GM19025 (cell line): ENCODE measurements around the gene PLXND1.
"Not testable (repeated sequence)": the region's sequence is repeated elsewhere in the genome, so short reads cannot be mapped to it uniquely, and the experiment has no call there.

ENCODE experiments used
- ATAC-seq: cut with Tn5 transposase; IDR thresholded peaks from one replicate; pipeline ENCODE4 v1.9.1; 2021; ENCODE audit warnings: mild to moderate bottlenecking, low read depth, moderate library complexity; ENCODE audit not compliant: unreplicated experiment

PLXND1 gene, protein sequence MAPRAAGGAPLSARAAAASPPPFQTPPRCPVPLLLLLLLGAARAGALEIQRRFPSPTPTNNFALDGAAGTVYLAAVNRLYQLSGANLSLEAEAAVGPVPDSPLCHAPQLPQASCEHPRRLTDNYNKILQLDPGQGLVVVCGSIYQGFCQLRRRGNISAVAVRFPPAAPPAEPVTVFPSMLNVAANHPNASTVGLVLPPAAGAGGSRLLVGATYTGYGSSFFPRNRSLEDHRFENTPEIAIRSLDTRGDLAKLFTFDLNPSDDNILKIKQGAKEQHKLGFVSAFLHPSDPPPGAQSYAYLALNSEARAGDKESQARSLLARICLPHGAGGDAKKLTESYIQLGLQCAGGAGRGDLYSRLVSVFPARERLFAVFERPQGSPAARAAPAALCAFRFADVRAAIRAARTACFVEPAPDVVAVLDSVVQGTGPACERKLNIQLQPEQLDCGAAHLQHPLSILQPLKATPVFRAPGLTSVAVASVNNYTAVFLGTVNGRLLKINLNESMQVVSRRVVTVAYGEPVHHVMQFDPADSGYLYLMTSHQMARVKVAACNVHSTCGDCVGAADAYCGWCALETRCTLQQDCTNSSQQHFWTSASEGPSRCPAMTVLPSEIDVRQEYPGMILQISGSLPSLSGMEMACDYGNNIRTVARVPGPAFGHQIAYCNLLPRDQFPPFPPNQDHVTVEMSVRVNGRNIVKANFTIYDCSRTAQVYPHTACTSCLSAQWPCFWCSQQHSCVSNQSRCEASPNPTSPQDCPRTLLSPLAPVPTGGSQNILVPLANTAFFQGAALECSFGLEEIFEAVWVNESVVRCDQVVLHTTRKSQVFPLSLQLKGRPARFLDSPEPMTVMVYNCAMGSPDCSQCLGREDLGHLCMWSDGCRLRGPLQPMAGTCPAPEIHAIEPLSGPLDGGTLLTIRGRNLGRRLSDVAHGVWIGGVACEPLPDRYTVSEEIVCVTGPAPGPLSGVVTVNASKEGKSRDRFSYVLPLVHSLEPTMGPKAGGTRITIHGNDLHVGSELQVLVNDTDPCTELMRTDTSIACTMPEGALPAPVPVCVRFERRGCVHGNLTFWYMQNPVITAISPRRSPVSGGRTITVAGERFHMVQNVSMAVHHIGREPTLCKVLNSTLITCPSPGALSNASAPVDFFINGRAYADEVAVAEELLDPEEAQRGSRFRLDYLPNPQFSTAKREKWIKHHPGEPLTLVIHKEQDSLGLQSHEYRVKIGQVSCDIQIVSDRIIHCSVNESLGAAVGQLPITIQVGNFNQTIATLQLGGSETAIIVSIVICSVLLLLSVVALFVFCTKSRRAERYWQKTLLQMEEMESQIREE (N-terminal part only)

DNA sequence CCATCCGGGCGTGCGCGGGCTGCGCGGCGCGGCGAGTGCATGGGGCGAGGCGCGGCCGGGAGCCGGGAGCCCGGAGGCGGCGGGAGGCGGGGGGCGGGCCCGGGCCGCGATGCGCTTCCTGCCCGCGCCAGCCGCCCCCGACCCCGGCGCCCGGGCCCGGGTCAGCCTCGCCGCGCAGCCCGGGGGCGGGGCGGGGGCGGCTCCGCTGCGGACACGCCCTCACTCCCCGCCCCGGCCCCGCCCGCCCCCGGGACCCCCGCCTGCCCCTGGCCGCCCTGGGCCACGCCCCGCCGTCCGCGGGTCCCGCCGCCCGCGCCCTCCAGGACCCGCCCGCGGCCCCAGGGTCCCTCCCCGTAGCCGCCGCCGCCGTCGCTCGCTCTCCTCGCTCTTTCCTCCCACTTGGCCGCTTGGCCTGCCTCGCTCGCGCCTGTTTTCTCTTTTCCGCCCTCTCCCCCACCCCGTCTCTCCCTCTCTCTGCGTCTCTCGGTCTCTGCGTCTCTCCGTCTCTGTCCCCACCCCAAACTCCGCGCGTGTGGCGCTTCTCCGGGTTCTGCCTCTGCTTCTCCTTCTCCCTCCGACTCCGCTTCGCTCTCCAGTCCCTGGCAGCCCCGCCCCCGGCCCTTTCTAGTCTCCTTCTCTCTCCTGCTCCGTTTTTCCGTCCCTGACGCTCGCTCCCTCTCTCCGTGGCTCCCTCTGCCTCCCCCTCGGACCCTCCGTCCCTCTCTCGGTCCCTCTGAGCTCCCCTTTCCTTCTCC lies at the start of gene PLXND1:
TSS of gene PLXND1 (minus strand) at position 41 of the 755 bp plus-strand sequence. CDS start at position 4, 37 bp downstream.
- ATAC-seq = no peak

DNA sequence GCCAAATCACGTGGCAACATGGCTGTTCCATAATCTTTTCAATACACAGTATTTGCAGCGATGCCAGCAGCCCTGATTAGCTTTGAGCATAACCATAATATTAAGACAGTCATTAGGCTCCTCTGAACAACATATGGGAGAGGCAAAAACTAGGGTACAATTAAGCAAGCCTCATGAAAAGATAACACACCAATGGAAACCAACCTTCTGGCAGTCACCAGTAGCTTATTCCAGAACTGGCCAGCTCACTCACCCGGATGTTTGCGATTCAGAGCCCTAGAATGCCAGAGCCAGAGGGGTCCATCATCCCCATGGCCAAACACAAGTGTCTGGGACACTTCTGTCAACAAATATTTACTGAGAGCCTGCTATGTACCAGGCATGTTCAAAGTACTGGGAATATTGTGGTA lies 48.8 kb upstream of the PLXND1 start:
- ATAC-seq = no peak

DNA sequence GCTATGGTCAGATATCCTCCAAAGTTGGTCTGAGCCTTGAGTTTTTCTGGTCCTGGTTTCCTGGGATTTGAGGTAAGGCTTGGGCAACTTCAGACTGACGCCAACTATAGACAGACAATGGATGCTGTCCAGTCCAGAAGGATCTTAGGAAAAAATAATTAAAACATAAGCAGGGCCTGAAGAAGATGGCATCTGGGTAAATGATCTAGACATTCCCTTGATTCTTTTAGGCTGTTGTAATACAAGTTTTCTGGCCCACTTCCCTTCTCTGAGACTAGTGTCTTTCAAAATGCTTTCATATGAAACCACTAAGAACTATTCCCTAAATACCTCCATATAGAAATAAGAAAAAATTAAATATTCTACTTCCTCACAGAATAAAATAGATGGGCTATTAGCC lies 47.7 kb upstream of the PLXND1 start:
- no peak for ATAC-seq

DNA sequence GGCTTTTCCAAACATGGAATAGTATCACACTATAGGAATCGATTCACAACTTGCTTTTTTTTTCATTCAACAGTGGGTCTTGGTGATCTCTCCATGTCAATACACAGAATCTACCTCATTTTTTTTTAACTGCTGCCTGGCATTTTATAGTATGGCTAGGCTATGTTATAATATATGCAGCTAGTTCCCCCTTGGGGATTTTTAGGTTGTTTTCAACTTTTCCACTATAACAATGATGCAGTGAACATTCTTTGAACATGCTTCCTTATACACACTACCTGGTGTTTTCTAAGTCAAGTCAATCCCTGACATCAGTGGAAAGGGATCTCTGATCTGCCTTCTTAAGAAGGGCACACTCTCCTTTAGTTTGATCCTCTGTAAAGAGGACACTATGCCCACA lies 46.5 kb upstream of the PLXND1 start:
- no peak for ATAC-seq

DNA sequence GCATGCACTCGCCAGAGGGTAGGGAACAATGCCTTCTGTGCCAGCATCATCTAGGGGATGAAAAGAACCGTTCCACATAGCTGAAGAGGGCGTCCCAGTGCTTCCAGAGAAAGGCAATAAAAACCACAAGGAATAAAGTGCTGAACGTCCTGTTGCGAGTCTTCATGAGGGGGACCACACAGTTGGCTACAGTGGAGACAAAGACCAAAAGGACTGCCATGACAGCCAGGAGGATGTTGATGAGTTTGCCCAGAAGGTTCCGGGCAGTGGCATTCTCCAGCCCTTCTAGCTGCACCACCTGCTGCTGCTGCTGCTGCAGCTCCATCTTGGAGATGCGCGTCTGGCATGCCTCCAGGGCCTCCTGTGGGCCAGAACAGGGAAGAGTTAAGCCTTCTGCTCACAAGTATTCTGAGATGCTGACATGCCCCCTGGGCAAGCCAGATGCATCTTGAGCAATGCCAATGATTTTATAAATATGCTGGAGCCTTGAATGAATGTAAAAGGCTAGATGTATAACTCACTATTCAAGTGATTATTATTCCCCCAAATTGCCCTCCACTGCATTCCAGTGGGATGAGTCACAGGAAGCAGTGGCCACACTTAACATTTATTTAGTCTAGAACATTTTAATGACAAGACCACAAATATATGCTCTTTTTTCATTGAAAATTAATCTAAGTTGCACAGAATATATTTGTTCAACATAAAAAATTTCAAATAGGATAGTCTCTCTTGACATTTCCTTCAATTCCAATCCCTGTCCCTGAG lies 45.1 kb upstream of the PLXND1 start:
- ATAC-seq = no peak

DNA sequence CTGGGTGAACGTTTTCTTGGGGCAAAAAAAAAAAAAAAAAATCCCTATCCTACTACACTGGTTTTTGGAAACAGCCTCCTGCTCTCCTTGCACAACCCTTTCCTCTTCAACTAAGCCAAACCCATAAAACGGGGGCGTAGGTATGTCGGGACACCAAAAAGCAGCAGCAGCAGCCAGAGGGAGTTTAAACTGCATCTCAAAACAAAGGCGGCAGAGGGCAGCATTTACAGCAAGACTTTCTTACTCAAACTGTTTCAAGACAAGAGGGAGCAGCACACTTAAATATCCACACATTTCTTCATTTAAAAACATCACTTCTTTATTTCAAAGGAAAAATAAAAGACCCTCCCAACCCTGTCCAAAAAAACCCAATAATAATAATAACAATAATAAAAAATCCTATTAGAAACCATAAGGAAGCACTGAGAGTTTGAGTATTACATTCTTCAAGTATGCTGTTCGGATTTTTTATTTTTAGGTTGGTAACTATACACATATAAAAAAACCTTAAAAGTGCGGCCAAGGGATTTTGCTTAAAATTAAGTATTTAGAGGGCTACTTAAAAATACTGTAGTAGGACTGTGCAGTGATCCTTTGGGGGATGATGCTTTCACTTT lies 43.9 kb upstream of the PLXND1 start:
- ATAC-seq = no peak

DNA sequence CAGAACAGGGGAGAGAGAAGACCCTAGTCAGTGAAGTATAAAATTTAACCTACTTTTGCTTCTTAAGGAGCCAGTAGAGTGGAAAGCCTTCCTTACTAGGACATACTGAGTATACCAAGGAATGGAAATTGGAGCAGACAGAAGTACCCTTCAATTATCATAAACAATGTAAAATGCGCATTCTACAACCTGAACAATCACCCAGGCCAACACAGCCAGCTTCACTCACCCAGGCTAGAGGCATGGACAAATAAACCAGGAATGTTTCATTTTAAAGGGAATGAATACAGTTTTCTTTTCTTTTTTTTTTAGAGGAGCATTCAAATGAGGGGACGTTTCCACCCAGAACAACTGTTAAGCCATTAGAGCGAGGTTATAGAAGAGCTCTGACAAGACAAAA lies 41.9 kb upstream of the PLXND1 start:
- no peak for ATAC-seq

DNA sequence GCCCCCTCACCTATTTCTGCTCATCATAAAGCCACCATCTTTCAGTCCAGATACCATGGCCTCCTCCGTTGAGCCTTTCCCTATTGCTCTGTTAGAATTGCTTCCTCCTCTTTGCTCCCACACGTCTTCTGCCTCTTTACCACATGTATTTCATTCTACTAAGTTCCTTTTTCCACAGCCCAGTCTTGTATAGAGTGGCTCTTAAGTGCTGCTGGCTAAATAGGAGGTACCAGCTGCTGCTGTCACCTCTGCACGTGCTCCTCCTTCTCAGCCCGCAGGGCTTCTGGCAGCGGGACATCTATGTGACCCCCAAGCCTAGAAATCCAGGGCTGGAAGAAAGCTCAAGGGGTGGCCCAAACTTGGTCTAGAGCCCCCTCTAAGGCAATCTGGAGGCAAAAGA lies 38.8 kb upstream of the PLXND1 start:
- ATAC-seq = no peak

DNA sequence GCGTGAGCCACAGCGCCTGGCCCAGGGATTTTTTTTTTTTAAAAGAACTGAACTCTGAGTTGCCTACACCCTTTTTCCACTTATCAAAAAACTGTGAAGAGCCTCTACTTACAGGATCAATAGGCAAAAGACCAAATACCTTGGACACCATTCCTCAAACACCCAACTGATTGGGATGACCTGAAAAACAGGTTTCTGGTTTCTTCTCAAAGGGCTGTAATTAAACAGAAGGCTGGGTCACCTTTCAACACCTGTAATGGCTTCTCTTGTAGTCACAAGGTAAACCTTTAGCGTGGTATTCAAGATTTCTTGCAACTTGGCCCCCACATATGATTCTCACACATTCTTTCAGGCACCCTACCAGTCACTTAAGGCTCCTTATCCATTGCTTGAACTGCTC lies 38.4 kb upstream of the PLXND1 start:
- no peak for ATAC-seq

DNA sequence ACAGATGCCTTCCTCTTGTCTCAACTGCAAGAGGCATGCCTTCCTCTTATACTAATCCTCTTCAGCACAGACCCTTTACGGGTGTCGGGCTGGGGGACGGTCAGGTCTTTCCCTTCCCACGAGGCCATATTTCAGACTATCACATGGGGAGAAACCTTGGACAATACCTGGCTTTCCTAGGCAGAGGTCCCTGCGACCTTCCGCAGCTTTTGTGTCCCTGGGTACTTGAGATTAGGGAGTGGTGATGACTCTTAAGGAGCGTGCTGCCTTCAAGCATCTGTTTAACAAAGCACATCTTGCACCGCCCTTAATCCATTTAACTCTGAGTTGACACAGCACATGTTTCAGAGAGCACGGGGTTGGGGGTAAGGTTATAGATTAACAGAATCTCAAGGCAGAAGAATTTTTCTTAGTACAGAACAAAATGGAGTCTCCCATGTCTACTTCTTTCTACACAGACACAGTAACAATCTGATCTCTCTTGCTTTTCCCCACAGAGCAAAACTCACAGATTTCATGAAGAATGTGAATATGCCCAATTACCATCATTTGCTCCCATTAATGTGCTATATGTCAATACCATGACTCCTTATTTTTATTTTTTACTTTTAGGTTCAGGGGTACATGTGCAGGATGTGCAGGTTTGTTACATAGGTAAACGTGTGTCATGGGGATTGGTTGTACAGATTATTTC lies 35.2 kb upstream of the PLXND1 start:
- not testable (repeated sequence) for ATAC-seq

DNA sequence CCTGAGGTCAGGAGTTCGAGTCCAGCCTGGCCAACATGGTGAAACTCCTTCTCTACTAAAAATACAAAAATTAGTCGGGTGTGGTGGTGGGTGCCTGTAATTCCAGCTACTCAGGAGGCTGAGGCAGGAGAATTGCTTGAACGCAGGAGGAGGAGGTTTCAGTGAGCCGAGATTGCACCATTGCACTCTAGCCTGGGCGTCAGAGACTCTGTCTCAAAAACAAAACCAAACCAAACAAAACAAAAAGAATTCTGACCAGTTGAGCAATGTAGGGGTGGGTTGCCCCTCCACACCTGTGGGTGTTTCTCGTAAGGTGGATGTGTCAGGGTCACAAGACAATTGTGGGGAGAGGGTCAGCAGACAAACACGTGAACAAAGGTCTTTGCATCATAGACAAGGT lies 34.5 kb upstream of the PLXND1 start:
- ATAC-seq = not testable (repeated sequence)

DNA sequence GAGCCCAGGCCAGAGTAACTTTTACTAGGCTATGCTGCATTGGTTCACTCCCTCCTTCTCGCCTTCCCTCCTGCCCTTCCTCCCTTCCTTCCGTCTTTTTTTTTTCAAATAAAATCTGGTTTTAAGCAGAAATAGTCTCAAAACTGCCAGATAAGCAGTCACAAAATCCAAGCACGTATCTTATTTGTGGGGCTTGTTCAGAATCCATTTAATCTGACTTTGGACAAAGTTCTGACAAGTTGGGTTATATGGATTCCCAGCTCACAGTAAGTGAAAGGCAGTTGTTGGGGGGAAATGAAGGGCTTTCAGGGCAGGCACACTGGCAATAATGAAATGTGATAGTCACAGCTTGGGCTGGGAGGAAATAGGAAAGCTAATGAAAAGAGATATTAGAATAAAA lies 32.0 kb upstream of the PLXND1 start:
- no peak for ATAC-seq

DNA sequence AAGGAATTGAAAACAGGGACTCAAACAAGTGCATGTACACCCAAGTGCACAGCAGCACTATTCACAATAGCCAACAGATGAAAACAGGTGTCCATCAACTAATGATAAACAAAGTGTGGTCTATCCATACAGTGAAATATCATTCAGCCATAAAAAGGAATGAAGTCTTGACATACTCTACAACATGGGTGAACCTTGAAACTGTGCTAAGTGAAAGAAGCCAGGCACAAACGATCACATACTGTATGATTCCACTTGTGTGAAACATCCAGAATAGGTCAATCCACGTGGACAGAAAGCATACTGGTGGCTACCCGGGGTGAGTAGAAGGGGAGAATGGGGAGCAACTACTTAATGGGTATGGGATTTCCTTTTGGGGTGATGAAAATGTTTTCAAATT lies 29.6 kb upstream of the PLXND1 start:
- ATAC-seq = no peak

DNA sequence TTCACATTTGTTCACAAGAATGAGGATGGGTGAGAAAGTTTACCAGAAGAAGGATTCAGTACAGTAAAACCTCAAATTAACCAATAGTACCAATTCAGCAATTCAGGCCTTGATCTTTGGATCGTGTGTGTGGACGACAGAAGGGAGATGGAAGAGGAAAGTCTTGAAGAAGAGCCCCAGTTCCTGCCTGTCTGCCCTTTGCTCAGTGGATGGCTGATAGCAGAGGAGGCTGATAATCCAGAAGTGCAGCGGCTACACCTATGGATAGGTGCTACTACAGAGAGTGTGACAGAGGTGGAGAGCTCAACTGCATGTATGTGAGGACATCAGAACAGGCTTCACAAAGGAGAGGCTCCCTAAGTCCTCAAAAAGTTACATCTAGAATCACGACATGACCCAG lies 29.2 kb upstream of the PLXND1 start:
- ATAC-seq = no peak

DNA sequence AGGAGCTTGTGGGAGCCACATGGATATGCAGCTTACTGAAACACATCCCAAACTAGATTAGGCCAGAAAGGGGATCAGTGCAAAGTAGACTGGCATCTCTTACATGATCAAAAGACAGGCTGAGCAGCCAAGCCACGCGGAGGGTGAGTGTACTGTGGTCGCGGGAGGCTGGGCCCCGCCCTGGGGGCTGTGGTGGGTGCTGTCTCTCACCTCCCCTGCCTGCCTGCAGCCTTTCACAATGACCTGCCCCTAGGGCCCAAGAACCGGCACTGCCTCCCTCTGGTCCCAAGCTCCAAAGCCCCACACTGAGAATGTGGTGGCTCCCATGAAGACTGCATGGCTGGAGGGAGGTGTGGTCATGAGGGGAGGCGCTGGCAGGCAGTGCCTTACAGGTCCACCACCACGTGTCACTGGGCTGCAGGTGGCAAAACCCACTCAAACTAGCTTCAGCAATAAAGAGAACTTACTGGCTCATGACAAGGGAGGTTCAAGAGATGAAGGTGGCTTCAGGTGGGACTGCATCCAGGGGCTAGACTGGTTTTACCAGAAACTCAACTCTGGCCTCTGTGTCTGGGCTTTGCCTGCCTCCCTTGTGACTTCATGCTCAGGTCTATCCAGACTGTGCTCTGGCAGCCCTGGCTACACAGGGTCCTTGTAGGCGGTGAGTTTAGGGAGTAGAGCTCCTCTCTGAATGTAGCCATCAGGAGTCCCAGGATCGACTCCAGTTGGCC lies 27.4 kb upstream of the PLXND1 start:
- no peak for ATAC-seq

DNA sequence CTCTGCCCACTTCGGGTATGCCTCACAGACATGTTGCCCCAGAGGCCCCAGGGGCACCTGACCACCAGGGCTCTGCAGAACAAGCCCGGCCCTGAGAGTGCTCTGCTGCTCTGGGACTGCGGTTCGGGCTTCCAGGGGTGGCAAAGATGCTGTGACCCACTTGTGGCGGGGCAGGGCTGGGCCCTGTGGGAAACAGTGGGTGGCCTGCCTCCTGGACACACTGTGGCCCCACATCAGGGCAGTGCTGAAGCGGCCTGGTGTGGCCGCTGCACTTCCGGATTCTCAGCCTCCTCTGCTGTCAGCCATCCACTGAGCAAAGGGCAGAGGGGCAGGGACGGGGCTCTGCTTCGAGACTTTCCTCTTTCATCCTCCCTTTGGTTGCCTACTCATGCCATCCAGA lies 26.5 kb upstream of the PLXND1 start:
- ATAC-seq = no peak

DNA sequence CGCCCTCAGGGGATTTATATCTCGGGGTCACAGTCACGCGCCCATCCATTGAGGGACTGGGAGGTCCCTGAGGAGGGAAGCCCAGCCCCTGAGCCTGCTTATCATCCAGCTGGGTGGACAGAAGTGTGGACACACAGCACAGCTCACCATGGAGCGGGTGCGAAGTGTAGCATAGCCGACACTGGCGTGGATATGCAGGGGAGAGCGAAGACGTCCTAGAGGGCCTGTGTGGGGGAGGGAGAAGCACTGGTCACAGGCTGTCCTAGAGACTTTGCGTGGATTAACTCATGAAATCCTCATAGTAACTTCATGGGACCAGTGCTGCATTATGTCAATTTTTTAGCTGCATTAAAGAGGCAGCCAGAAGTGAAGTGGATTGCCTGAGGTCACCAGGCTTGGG lies 26.1 kb upstream of the PLXND1 start:
- ATAC-seq = no peak

DNA sequence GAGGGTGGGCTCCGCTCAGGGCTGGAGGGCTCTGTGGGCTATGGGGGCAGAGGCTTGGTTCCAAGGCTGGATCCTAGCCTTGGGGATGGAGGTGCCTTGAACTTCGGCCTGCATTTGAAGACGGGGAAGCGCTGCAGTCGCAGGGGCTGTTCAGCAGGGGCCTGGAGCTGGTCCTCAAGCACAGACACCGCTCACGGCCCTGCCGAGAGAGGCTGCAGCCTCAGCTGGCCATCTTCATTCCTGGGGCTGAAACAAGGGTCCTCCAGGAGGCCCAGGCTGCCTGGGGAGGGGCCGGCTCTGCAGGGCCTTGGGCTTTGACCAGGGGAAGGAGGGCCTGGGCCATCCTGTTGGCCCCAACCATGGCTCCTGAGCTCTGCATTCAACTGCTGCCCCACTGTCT lies 25.6 kb upstream of the PLXND1 start:
- ATAC-seq = no peak
